Stimulated activated CD8-positive, alpha-beta memory T cell treated with anti-CD3 and anti-CD28 coated beads, Interleukin-7, amount 100 ng/mL, for 24 hours (primary cell): ENCODE measurements around the gene BSG.
A peak's percentile ranks its signal among the peaks of the same experiment; 100 is the strongest.

ENCODE experiments used
- DNase-seq: peaks from one replicate; pipeline ENCODE4 v3.0.0-alpha.2; 2020; ENCODE audit warnings: low read depth

Gene BSG

GRCh38 chr19:540867-541637 lies 31.3 kb upstream of the BSG start:
- DNase-seq: no peak

- no peak for DNase-seq
Measured at GRCh38 chr19:541699-542098, 30.7 kb upstream of the BSG start.

GRCh38 chr19:542173-542866 lies 30.1 kb upstream of the BSG start:
- no peak for DNase-seq

- DNase-seq: peak; percentile 53
Measured at GRCh38 chr19:543910-544608, 28.3 kb upstream of the BSG start, which contains the start of gene GZMM. TSS of gene GZMM (plus strand) at chr19:544053. CDS start at chr19:544072, 19 bp downstream.

GRCh38 chr19:547117-547516 lies 25.3 kb upstream of the BSG start:
- no peak for DNase-seq

GRCh38 chr19:547836-548720 lies 24.3 kb upstream of the BSG start:
- DNase-seq: no peak

GRCh38 chr19:548886-549830 lies 23.2 kb upstream of the BSG start:
- no peak for DNase-seq

GRCh38 chr19:554817-555216 lies 17.6 kb upstream of the BSG start:
- DNase-seq: no peak

GRCh38 chr19:555474-555808 lies 17.0 kb upstream of the BSG start:
- no peak for DNase-seq

- no peak for DNase-seq
Measured at GRCh38 chr19:556611-557382, 15.6 kb upstream of the BSG start.

- no peak for DNase-seq
Measured at GRCh38 chr19:558770-559439, 13.5 kb upstream of the BSG start.

GRCh38 chr19:560121-560520 lies 12.3 kb upstream of the BSG start:
- no peak for DNase-seq

- DNase-seq: no peak
Measured at GRCh38 chr19:566403-566802, 6.0 kb upstream of the BSG start.

GRCh38 chr19:566844-567243 lies 5.6 kb upstream of the BSG start:
- DNase-seq: no peak

GRCh38 chr19:567296-567900 lies 5.0 kb upstream of the BSG start:
- no peak for DNase-seq

- no peak for DNase-seq
Measured at GRCh38 chr19:570251-570686, 2.1 kb upstream of the BSG start.

GRCh38 chr19:570937-571565 lies 1.3 kb upstream of the BSG start:
- peak; percentile 30 for DNase-seq

- DNase-seq: no peak
Measured at GRCh38 chr19:571566-571974, 826 bp upstream of the BSG start.
